NCI-H460 (cell line): Measurements from ENCODE around the gene GADD45GIP1. TPM values are rescaled to one million over a fixed set of nuclear protein-coding genes. Genes with fewer than 3 reads are reported as not detected.

Experiments used
- DNase-seq: peaks from one replicate; pipeline ENCODE4 v3.0.0-alpha.2; 2016; ENCODE audit warnings: low read depth; ENCODE audit errors: extremely low read depth
- polyA plus RNA-seq: library from polyadenylated mRNA; depleted of rRNA; stranded (reverse); fragments of >200 nt; gene quantifications from 2 replicates; pipeline ENCODE4 v1.2.3, GENCODE V29; 2014; cell fraction: nucleus; rRNA removed
- total RNA-seq: library from RNA; depleted of rRNA; stranded (reverse); fragments of >200 nt; shearing (Covaris generic); gene quantifications from 2 replicates; pipeline ENCODE4 v1.2.3, GENCODE V29; 2014; rRNA removed

Gene GADD45GIP1
- 24.7 and 27.4 TPM in 2 replicates for total RNA-seq
- 24.4 and 47.8 TPM in 2 replicates for polyA plus RNA-seq

GRCh38 chr19:12956446-12957388 is at the start of gene GADD45GIP1:
TSS of gene GADD45GIP1 (minus strand) at chr19:12957223. CDS start at chr19:12957212, 11 bp downstream.
- DNase-seq: peak; percentile 61

DNA sequence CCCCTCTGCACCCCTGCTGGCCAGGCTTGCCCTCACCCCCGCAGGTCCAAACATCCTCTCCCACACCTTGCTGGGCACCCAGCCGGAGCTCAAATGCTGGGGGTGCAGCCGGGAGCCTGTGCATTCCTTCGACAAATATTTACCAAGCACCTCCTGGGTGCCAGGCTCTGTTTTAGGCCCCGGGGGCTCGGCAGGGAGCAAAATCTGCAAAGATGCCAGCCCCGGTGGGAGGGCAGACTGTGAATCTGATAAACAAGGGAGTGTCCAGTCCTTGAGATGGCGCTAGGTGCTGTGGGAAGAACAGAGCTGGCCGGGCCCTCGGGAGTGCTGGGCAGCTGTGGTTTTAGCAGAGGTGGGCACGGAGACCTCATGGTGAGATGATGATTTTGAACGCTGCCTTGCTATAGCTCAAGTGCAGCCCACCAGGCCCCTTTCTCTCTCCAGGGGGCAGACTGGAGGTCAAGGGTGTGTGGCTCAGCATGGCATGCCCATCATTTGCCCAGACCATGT is 48.9 kb upstream of the GADD45GIP1 start:
- DNase-seq: no peak

DNA sequence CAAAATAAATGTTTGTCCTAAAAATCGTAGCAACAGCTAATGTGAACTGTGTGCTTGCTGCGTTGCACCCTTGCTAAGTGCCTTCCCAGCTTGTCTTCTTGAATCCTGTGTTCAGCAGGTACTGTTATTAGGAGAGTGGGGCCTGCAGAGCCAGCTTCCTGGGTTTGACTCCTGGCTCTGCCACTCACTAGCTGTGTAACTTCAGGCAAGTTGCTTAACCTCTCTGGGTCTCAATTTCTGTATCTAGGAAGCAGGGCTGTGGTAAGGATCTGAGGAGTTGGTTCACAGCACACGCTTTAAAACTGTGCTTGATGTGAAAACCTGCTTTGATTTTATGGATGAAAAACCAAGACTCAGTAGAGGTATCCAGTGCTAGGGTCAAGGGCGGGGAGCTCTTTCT is 48.2 kb upstream of the GADD45GIP1 start:
- no peak for DNase-seq

DNA sequence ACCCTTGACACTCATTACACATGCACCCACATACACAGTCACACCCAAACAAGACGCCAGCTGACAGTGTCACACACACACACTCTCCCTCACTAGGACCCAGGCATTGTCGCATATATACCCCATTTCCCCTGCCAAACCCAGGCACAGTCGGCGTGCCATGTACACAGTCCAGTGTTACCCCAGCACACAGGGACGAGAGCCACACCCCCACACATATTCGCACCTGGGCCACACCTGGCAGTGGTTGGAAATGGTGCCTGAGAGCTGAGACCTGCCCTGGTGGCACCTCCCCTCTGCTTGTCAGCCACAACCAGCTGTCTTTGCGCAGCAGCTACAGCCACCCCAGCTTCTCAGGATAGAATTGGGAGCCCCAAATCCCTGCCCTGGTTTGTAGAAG is 47.2 kb upstream of the GADD45GIP1 start:
- no peak for DNase-seq

- no peak for DNase-seq
Observed at GRCh38 chr19:13003081-13003480, 46.1 kb upstream of the GADD45GIP1 start.

DNA sequence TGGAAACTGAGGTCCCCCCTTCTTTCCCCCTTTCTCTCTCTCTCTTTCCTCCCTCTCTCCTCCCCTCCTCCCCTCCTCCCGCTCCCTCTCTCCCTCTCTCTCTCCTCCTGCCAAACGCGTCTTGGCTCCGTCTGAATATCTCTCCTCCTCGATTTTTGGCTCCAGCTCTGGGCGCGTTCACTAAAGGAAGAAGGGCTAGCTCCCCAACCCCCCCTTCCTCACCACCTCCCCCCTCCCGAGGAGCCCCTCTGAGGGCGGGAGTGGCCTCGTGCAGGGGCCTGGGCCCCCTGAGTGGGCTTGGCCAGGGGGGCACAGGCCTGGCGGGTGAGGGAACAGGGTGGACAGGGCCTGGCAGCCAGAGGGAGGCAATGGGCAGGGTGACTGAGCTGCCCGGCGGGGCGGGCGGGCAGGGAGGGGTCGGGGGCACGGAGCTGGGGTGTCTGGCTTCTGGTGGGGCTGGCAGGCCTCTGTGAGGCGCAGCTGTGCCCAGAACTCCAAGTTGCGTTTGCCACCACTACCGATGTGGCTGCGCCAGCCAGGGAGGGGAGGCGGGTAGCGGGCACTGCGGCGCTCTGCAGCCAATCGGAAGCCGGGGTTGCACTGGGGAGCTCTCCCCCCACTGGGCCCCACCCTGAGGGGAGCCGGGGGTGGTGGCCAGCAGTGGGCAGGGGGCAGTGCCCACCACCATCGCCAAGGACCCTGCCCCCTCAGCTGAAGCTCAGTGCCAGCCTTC is 45.3 kb upstream of the GADD45GIP1 start:
- no peak for DNase-seq

- no peak for DNase-seq
Observed at GRCh38 chr19:13001502-13002165, 44.6 kb upstream of the GADD45GIP1 start.

GRCh38 chr19:13001166-13001501 is 44.1 kb upstream of the GADD45GIP1 start:
- DNase-seq: no peak

- no peak for DNase-seq
Observed at GRCh38 chr19:12997967-12998940, 41.2 kb upstream of the GADD45GIP1 start.

DNA sequence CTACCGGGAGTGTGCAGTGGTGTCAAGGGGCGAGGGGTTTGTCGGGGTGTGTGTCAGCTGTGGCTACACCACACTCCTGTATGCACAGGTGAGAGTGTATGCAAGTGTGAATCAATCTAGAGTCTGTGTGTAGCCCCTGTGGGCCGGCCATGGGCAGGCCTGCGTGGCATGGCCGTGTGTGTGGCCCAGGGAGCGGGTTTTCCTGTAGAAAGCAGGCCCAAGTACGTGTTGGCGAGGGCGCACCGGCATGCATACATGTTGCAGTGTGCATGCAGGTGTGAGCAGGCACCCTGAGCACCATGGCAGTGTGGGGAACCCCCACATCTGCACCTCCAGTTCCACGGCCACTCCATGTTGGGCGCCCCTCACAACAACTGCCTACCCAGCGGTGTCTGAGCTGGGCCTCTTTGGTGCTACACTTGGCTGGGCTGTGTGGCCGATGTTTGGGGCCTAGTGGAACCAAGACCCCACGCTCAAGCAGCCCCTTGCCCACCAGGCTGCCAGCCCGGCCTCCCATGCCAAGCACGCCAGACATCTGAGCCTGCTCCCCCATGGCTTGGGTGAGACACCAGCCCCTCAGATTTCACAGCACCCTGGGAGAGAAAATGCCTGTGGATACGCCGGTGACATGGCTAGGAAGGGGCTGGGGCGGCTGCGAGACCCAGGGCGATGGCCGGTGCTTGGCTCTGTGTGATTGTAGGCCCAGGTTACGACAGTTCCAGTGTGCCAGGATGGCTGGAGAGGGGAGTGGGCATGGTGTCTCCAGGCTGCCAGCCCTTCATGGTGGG is 40.4 kb upstream of the GADD45GIP1 start:
- DNase-seq: no peak

GRCh38 chr19:12996406-12997094 is 39.5 kb upstream of the GADD45GIP1 start:
- no peak for DNase-seq

GRCh38 chr19:12995596-12996405 is 38.8 kb upstream of the GADD45GIP1 start:
- no peak for DNase-seq

DNA sequence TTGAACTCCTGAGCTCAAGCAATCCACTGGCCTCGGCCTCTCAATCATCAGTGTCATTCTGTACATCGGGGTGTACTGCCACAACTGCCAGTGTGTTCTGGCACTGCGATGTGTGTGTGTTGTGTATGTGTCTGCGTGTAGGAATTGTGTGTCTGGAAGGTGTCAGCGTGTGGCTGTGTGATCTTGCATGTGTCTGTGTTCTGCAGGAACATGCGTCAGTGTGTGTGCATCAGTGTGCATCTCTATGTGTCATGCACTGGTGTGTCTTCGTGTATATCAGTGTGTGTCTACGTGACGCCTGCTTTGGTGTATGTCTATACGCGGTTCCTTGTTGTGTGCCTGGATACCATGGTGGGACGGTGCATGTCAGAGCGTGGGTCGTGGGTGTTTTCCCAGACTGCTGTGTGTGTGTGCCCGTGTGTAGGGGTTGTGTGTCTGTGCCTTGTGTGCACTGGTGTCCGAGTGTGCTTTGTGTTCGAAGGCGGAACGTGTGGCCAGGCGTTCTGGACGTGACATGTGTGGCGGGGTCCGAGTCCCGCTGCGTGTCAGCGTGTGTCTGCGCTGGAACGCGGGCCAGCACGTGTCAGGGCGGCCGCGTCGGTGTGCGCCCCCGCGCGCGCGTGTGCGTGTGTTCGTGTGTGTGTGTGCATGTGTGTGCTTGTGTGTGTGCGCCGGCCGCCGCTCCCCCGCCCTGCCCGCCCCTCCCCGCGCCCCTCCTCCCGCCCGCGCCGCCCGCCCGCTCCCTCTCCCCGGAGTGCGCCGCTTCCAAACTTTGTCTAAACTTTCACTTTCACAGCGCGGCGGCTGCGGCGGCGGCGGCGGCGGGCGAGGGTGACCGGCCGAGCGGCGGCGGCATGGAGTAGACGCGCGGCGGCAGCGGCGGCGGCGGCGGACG is 37.9 kb upstream of the GADD45GIP1 start, which contains the start of gene NFIX:
Gene NFIX (plus strand): TSS at position 775 of the 895 bp plus-strand sequence. CDS start 363 bp downstream, outside the sequence.
- DNase-seq: peak; percentile 36

DNA sequence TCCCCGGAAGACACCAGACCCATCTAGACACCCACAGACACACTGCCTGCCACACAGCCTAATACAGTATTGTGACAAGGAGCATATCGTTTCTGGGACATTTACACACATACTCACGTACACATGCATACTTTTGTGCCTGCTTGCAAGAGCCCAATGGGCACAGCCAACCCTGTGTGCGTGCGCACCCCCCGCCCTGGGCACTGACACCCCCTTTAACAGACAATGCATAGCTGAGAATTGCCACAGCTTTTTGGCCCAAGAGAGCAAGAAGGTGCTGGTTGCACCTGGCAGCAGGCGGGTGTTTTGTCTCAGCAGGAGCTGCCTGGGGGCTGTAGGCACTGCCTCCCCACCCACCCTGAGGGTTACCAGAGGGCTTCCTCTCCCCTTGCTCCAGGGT is 36.5 kb upstream of the GADD45GIP1 start:
- no peak for DNase-seq

DNA sequence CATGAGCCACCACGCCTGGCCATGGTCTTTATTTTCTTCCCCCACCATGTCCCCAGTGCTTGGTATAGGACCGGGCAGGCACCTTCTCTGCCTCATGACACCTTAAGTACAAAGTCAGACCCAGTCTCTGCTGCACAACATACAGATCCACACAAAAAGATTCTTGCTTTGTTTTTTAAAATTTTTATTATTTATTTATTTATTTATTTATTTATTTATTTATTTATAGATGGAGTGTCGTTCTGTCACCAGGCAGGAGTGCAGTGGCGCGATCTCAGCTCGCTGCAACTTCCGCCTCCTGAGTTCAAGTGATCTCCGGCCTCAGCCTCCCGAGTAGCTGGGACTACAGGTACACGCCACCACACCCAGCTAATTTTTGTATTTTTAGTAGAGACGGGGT is 35.7 kb upstream of the GADD45GIP1 start:
- DNase-seq: no peak

GRCh38 chr19:12991296-12991695 is 34.3 kb upstream of the GADD45GIP1 start:
- no peak for DNase-seq
